ENCODE data around the gene ZBTB43. TPM values are rescaled to one million over a fixed set of nuclear protein-coding genes. Genes with fewer than 3 reads are reported as not detected.

The ZBTB43 gene
- total RNA-seq, 1 experiment from 2014 or later = 15.4 TPM

DNA sequence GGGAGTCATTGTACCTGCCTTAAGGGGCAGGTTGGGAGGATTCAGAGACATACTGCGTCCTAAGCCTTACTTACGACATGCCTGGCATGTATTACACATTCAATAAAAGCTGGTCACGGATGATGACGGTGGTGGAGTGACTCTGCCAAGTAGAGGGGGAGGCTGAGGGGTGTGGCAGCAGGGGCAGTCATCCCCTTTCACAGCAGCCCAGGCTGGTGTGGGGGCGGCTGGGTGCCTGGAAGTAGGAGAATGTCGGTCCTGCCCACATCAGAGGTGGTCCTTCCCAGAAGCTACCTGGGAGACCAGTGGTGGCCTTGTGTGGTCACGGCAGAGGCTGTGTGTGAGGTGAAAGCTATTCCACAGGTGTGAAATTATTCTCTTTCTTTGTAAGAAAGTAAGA, 64.5 kb downstream of the ZBTB43 start:
- H3K79me2 ChIP-seq (ENCODE audit: insufficient read depth, low read length) = peaks cover 38% of the 10 kb centered on the region
- H4K20me1 ChIP-seq (ENCODE audit: insufficient read depth) = no peaks in the 10 kb centered on the region
- no TSS peak for BruUV-seq (replicated peaks)
- 0 out of 4 replicates have a peak, but pooled peaks cover 0 to 5% of the 10 kb centered on the region in 2 experiments for H3K4me1 ChIP-seq (ENCODE audit: control insufficient read depth in 1 of 2, insufficient read depth in 2 of 2, low read length in 2 of 2)
- CTCF ChIA-PET = interaction anchor here (1.7 kb wide), 1 partner anchor 10 kb away, joined by 6 read pairs; the partner anchor contains the start of gene ZBTB34
- DNase-seq (ENCODE audit: low read depth, low spot score) (no peak), ATAC-seq (no peak)
- no peak overlapping the region for H3K27ac ChIP-seq (ENCODE audit: low read depth, low read length)
- H3K36me3 ChIP-seq (ENCODE audit: control insufficient read depth in 1 of 2, insufficient read depth in 2 of 2, low read length in 2 of 2) = 0 out of 4 replicates have a peak, but pooled peaks cover 2 to 3% of the 10 kb centered on the region in 2 experiments
- H3K4me3 ChIP-seq (replicated peaks in 1 of 2; ENCODE audit: low read depth in 1 of 2, low read length in 2 of 2) = no peak overlapping the region
- H3K9ac ChIP-seq (ENCODE audit: low read length) = no peak overlapping the region
- no peaks in the 10 kb centered on the region for H3K9me3 ChIP-seq (ENCODE audit: control insufficient read depth in 1 of 2, insufficient read depth in 1 of 2, low read depth in 1 of 2, low read length in 2 of 2)
- intact Hi-C loops (cut with micrococcal nuclease) = no loop called here
- TF ChIP-seq SP1 (IDR thresholded peaks at IDR 0.05; ENCODE audit: low read depth) (no peak), RAD21 (IDR thresholded peaks at IDR 0.05; ENCODE audit: low read depth) (no peak), EZH2 (IDR thresholded peaks at IDR 0.05) (no peak), POLR2A (IDR thresholded peaks at IDR 0.05; ENCODE audit: borderline replicate concordance, extremely low read depth, insufficient read depth, insufficient read length) (no peak), CBX3 (IDR thresholded peaks at IDR 0.05; ENCODE audit: low read depth) (no peak), SRF (IDR thresholded peaks at IDR 0.05; ENCODE audit: low read depth) (no peak), FOSL1 (IDR thresholded peaks at IDR 0.05; ENCODE audit: low read depth) (no peak), CEBPB (IDR thresholded peaks at IDR 0.05; ENCODE audit: low read depth) (no peak), ATF3 (IDR thresholded peaks at IDR 0.05) (no peak), ZFX (IDR thresholded peaks at IDR 0.05) (no peak), EGR1 (IDR thresholded peaks at IDR 0.05; ENCODE audit: low read depth) (no peak), ELF1 (IDR thresholded peaks at IDR 0.05; ENCODE audit: borderline replicate concordance, low read depth) (no peak), EZH2phosphoT487 (IDR thresholded peaks at IDR 0.05; ENCODE audit: borderline replicate concordance) (no peak), ZNF274 (IDR thresholded peaks at IDR 0.05; ENCODE audit: low read depth, low read length) (no peak), SIN3A (IDR thresholded peaks at IDR 0.05; ENCODE audit: low read depth) (no peak), TCF7L2 (IDR thresholded peaks at IDR 0.05; ENCODE audit: borderline replicate concordance, extremely low read depth, insufficient read depth, insufficient read length) (no peak)
- TF ChIP-seq, protein P1, sequence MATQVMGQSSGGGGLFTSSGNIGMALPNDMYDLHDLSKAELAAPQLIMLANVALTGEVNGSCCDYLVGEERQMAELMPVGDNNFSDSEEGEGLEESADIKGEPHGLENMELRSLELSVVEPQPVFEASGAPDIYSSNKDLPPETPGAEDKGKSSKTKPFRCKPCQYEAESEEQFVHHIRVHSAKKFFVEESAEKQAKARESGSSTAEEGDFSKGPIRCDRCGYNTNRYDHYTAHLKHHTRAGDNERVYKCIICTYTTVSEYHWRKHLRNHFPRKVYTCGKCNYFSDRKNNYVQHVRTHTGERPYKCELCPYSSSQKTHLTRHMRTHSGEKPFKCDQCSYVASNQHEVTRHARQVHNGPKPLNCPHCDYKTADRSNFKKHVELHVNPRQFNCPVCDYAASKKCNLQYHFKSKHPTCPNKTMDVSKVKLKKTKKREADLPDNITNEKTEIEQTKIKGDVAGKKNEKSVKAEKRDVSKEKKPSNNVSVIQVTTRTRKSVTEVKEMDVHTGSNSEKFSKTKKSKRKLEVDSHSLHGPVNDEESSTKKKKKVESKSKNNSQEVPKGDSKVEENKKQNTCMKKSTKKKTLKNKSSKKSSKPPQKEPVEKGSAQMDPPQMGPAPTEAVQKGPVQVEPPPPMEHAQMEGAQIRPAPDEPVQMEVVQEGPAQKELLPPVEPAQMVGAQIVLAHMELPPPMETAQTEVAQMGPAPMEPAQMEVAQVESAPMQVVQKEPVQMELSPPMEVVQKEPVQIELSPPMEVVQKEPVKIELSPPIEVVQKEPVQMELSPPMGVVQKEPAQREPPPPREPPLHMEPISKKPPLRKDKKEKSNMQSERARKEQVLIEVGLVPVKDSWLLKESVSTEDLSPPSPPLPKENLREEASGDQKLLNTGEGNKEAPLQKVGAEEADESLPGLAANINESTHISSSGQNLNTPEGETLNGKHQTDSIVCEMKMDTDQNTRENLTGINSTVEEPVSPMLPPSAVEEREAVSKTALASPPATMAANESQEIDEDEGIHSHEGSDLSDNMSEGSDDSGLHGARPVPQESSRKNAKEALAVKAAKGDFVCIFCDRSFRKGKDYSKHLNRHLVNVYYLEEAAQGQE (IDR thresholded peaks at IDR 0.05; ENCODE audit: low read depth) = no peak
- TF ChIP-seq, protein P2, sequence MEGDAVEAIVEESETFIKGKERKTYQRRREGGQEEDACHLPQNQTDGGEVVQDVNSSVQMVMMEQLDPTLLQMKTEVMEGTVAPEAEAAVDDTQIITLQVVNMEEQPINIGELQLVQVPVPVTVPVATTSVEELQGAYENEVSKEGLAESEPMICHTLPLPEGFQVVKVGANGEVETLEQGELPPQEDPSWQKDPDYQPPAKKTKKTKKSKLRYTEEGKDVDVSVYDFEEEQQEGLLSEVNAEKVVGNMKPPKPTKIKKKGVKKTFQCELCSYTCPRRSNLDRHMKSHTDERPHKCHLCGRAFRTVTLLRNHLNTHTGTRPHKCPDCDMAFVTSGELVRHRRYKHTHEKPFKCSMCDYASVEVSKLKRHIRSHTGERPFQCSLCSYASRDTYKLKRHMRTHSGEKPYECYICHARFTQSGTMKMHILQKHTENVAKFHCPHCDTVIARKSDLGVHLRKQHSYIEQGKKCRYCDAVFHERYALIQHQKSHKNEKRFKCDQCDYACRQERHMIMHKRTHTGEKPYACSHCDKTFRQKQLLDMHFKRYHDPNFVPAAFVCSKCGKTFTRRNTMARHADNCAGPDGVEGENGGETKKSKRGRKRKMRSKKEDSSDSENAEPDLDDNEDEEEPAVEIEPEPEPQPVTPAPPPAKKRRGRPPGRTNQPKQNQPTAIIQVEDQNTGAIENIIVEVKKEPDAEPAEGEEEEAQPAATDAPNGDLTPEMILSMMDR (IDR thresholded peaks at IDR 0.05 in 2 of 3, conservative IDR thresholded peaks at IDR 0.05 in 1 of 3; ENCODE audit: borderline replicate concordance in 1 of 3, insufficient read depth in 1 of 3, low read depth in 2 of 3, low read length in 2 of 3) = no peak
- TF ChIP-seq, protein P3, sequence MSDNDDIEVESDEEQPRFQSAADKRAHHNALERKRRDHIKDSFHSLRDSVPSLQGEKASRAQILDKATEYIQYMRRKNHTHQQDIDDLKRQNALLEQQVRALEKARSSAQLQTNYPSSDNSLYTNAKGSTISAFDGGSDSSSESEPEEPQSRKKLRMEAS (IDR thresholded peaks at IDR 0.05) = no peak
- H3K4me2 ChIP-seq (ENCODE audit: low read length) = no peak overlapping the region
- RAD21 ChIA-PET (ENCODE audit: low non-redundant PET in 1 of 2, low total read pairs in 2 of 2, uncharacterized antibody in 2 of 2, unreplicated experiment in 2 of 2) = no interaction called here
- no peaks in the 10 kb centered on the region for H3K9me2 ChIP-seq (ENCODE audit: insufficient read depth)
- H3K27me3 ChIP-seq (ENCODE audit: insufficient read depth, low read length) = no peaks in the 10 kb centered on the region
- no peak overlapping the region for H2AFZ ChIP-seq (ENCODE audit: low read depth, low read length, poor library complexity, severe bottlenecking)
- POLR2A ChIA-PET = no interaction called here

Data from HCT116 (cell line).